HepG2 (cell line): ENCODE data around the gene RBSN.

Experiments
- HNRNPUL1 ChIP-seq: fragments of 200-400 bp; formaldehyde crosslinking; IDR thresholded peaks from 2 replicates; pipeline ENCODE4 v1.6.1; 2017; ENCODE audit warnings: low read depth, mild to moderate bottlenecking, low read length, moderate library complexity
- MED1 ChIP-seq: sonication (generic); formaldehyde crosslinking; IDR thresholded peaks from 2 replicates; pipeline ENCODE4 v1.4.0; 2020; ENCODE audit warnings: missing genetic modification reagents

DNA sequence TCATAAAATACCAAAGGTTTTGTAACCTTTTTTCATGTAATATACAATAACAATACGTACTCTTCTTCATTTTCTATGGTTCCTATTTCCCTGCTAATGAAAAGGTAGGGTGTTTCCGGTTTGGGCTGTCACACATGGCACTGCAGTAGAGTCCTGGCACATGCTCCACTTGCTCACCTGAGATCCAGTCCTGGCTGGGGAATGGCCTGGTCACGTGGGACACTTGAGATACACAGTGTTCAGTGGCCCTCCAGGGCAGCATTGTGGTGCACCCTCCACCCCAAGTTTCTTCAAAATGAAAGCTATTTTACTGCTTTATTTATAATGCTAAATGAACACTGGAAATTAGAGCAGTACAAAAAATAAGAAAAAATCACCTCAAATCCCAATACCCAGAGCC is 57.0 kb downstream of the RBSN start:
- TF ChIP-seq HNRNPUL1 (no peak), MED1 (CRISPR knock-in tag) (no peak)
